Middle frontal gyrus (tissue), 1 donor: ENCODE measurements around the gene ACY1.

Experiments
- DNase-seq: peaks from one replicate; pipeline ENCODE4 v3.0.0-alpha.2; 2015; ENCODE audit warnings: low spot score; ENCODE audit errors: extremely low spot score

ACY1 gene

DNA sequence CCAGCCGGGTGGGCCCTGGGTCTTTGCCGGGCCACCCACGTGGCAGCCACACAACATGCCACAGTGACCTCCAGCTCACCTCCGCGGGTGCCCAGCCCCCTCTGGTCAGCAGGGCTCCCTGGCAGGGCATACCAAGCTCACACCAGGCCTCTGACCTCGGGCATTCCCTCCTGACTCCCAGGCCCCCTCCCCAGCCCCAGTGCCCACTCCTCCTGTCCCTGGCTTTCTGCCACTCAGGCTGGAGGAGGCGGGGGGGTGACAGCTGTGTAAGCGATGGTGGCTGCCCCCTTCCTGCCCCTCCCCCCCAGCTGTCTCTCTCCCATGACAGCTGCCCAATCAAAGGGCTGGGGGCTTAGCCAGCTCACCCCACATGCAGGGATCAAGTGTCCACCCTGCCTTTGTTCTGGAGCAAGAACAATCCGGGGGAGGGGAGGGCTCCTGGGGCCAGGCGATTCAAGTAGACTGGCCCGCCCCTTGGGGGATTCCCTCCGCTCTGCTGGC lies 19.3 kb upstream of the ACY1 start:
- no peak for DNase-seq

DNA sequence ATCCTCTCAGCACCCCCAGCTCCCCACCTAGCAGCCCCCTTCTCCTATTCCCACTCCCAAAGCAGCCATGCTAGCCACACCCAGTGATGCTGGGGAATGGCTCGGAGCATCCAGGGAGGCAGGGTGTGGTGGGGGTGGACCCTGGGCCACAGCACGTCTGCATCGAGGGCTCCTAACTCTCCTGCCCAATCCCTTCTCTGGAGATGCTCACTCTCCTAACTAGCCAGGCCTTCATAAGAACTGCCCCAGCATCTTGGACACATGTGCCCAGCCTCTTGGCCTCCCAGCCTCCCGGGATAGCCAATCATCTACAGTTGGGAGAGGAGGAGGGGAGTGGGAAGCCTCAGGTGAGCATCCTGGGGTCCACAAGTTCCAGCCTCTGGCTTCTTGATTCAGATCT lies 18.8 kb upstream of the ACY1 start:
- no peak for DNase-seq

DNA sequence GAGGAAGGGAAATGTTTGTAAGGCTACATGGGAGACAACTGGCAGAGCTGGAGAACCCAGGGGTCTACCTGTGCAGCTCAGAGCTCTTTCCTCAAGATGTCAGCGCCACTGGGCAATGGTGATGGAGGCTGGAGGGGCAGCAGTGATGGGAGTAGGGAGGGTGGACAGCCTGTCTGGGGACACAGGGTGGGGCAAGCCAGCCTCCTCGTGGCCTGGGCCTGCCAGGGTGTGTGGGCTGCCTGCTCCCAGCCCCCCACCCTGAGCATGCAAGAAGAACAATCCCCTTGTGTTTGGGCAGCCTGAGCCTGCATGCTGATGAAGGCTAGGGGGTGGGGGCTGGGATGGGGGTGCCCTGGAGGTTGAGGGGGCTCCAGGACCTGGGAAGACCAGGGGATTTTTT lies 17.3 kb upstream of the ACY1 start:
- no peak for DNase-seq

DNA sequence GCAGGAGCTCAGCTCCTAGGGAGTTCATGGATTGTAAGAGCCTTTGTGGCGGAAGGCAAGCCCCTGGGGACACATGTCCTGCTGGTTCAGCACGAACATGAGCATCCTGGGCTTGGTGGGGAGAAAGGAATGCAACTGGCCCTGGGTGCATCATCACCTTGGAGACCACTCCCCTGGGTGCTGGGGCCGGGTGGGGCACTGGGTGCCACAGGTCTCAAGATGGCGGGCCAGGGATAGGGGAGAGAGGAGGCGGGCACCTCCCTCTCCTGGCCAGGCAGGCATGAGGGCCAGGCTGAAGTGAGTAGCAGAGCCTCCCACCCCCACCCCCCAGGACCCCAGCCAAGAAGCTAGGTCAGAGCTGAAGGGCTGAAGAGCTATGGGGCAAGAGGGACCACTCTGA lies 16.8 kb upstream of the ACY1 start:
- no peak for DNase-seq

DNA sequence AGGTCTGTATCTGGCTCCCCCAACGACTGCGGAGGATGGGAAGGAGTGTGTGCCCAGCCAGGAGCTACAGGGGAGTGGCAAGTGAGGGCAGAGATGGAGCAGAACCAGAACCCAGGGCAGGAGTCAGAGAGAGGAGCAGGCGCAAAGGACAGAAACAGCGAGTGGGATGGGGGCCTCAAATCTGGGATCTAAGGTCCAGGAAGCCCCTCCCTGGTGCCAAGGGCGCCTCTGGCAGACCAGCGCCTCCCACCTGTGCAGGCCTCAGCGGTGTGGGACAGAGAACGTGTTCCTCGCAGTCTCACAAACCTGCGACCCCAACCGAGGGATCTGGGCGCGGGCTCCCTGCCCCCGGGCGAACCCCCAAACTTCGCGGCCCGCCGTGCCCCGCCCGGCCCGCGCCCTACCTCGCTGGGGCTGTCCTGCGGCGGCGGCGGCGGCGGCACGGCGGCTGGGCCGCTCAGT lies 16.4 kb upstream of the ACY1 start:
- no peak for DNase-seq

DNA sequence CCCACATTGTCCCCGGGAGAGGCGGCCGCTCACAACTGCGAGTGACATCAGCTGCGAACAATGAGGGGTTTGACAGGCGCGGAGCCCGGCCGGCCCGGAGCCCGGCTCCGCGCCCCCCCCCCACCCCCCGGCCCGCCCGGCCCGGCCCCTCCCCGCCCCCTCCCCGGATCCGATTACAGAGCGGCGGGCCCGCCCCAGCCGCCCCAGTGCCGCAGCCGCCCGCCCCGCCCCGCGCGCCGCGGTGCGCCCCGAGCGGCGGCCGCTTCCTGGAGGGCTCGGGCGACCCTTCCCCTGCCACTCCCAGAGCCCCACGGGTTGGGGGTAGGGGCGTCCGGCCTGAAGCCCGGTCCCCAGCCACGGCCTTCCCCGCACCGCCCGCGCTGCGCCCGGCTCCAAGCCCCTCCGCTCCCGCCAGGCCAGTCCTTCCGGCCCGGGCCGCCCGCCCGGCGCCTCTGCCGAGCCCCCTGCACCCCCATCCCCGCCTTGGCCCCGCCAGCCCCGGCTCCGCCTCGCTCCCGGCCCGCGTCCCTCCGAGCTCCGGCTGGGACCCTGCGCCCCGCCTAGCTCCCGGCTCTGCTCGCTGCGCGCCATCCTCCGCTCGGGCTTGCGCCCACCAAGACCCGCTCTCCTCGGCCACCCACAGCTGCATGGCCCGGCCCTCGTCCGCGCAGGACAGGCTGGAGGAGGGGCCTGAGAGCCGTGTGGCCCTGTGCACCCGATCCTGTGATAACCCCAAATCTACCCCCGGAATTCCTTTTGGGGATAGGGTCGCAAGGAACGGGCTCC lies 15.8 kb upstream of the ACY1 start, which contains the start of gene PCBP4:
Gene PCBP4 (minus strand): TSS at position 71 of the 786 bp plus-strand sequence. CDS start 6,214 bp downstream, outside the sequence.
- DNase-seq, result peak; percentile 66

DNA sequence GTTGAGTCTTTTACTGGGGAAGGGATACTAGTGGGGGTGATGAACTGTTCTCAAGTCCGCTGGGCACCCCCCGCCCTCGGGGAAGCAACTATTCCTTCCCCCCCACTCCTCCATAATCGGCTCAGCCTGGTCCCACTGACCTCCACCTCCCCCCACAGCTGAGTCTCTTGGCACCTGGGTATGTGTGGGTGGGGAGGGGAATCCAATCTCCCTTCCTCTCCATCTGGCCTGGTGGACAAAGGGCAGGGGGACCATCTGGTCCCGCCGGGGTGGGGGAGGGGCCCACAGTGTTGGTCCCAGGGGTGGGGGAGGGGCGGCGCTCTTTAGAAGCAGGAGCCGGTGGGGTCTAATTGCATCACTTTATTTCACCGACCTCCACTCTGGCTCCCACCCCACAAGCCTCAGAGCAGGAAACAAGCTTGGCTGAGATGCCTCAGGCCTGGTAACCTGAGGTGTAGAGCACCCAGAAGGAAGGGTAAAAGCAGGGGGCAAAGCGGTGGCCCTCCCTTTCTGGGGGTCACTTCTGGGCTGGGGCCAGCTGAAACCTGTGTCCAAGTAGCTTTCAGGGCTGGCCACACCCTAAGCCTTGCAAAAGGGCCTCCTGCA lies 15.1 kb upstream of the ACY1 start:
- DNase-seq, result no peak

DNA sequence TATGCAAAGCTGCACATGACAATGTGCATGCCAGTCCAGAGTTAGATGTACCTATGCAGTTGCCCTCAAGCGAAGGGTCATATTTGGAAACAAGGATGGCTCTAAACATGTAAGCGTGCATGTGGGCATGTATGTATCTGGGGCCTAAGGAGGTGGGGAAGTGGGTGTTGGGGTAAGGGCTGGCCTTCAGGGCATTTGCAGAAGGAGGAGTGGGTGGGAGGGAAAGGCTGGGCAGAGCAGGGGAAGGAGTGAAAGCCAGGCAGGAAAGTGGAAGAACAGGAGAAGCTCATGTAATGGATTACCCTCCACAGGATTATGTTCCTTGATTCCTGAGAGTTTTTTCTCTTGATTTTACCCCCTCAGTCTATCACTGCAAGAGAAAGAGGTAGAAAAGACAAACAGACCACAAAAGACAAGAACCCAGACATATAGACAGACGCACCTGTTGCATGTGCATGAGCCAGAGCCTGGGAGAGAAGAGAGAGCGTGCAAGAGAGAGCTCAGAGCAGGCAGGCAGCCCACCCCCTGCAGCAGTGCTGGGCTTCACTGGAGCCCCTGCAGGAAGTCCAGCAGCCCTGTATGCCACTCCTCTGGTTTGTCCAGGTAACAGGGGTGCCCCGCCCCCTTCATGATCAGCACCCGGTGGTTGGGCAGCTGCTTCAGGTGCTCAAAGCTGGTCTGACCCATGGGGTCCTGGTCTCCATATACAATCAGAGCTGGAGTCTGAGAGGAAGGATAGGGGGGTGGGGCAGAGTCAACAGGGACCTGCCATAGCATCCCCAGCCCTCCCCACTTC lies 14.3 kb upstream of the ACY1 start:
- no peak for DNase-seq

DNA sequence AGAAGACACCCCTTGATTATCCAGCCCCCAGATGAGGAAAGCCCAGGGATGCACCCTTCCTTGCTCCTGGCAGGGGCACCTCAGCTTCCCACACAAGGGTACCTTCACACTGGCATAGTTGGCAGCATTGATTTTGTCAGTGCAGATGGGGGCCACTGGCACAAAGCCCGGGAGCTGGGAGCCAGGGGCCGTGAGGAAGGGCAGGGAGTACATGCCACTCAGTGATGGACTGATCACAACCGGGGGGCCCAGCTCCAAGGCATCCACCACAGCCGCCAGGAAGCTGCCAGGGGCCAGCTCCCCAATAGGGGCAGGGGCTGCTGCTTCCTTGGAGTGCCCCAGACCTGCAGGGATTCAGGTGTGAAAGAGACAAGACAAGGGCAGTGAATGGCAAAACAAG lies 13.5 kb upstream of the ACY1 start:
- DNase-seq, result no peak

DNA sequence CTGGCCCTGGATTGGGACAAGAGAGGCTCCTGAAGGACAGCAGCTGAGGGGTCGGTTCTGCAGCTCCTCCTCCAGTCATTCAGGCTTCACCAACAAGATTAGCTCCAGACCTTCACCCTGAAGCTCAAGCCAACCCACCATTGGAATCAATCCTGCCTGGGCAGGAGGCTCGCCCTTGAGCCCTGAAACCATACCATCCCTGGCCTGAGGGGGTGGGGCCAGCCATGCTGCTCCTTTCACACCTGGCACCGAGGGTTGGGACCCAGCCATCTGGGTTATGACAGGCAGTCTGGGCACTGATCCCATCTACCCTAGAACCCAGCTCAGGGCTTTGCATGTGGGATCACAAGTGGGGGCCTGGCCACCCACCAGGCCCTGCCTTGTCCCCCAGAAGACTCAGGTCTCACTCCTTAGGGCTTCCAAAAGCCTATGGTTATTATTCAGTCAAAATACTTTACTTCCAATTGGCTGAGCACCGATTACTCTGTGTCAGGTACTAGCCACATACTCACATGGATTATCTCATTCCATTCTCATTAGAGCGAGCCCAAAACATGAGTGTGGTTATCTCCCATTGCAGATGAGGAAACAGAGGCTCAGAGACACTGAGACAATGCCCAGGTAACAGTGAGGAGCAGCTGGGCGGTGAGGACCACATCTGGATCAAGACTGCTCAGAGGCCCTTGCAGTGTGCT lies 12.6 kb upstream of the ACY1 start:
- DNase-seq, result no peak

DNA sequence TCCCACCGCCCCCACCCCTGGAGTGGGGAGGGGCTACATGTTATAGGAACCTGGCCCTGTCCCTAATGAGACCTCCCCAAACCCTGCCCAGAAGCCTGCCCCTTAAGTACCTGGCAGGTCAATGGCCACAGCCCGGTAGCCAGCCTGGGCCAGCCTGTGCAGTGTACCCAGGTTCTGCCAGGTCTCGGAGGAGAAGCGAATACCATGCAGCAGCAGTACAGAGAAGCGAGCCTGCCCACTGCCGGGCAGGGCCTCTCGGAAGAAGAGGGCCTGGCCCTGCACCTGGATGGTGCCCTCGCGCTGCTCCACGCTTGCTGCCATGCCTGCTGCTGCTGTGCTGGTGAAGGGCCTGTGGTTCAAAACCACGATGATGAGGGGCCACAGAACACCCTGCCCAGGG lies 12.0 kb upstream of the ACY1 start:
- DNase-seq, result no peak

DNA sequence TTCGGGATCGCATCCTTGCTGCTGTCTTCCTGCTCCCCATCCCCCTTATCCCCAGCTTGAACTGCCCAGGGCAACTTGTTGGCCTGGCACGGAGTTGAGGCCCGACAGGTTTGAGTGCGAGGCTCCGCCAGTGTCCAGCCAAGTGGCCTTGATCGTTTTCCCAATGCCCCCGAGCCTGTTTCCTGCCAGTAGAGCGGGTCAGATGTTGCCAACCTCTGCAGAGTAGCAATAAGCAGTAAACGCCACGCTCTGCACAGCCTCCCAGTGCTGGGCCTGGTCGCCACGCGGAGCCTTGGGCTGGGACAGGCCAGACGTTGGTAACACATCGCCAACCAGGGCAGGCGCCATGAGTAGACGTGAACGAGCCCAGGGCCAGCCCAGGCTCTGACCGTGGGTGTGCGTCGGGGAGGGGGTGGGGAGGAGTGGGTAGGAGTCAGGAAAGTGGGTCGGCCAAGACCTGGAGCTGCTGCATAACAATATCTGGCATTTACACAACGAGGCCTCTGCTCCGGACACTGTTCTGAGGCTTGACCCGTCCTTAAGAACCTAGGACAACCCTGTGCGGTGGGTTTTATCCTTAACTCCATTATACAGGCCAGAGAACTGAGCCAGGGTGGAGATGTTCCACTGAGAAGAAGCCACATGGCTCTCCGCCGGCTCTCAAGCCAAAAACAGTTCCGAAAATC lies 8.9 kb upstream of the ACY1 start:
- DNase-seq, result no peak

DNA sequence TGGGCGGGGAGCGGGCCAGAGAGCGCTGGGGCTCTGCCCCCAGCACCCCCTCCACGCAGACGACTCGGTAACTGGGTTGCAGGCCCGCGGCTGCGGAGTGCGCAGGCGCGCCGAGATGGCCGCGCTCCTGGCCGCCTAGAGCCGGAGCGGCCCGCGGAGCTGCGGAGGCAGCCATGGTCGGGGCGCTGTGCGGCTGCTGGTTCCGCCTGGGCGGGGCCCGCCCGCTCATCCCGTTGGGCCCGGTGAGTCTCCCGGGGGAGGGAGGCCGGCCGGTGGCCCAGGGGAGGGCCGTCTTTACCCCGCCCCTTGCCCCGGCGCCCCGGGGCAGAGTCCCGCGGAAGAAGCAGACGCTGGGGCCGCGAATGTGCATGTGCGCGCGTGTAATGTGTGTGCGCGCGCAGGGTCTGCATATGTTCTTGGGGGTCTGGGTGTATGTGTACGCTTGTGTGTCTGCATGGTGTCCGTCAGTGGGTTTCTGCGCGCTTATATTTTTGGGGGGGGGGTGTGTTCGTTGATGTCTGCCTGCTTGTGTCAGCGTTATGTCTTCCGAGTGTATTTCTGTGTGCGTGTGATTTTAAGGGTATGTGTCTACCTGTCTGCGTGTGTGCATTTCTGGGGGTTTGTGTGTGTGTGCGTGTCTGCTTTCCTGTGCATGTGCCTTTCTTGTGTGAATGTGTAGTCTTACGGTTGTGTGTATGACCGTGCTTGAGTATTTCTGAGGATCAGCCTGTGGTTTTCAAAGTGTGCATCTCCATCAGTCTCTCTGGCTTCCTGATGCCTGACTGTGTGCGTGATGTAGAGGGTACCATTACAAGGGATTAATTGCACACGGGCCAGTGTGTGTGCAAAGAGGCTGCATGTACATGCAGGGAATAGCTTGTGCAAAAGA lies 8.1 kb upstream of the ACY1 start, which contains the start of gene ABHD14A:
Gene ABHD14A (plus strand): TSS at position 102 of the 889 bp plus-strand sequence. CDS start 72 bp downstream, at position 174.
- DNase-seq, result peak; percentile 54

DNA sequence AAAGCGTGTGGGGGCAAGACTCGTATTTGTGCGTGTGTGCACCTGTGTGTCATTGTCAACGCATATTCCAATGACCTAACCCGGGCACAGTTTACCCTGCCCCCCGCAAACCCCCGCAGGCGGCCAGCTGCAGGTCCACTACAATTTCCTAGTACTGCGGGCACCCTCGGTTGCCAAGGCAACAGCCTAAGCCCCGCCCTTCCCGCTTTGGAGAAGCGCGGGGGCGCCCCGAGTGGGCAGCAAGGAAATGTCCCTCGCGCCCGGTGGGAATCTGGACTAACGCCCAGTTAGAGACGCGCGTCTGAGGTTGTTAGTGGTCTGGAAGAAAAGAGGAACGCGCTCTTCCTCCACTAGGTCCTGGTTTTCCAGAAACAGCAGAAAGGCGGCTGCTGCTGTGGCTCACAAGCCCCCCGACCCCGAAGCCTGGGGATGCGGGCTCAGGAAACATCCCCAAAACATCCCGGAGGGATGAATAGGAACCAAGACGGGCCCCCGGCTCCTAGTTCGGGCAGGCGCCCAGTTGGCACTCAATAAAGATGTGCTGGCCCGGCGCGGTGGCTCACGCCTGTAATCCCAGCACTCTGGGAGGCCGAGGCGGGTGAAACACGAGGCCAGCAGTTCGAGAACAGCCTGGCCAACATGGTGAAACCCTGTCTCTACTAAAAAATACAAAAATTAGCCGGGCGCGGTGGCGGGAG lies 7.3 kb upstream of the ACY1 start:
- peak; percentile 82 for DNase-seq

DNA sequence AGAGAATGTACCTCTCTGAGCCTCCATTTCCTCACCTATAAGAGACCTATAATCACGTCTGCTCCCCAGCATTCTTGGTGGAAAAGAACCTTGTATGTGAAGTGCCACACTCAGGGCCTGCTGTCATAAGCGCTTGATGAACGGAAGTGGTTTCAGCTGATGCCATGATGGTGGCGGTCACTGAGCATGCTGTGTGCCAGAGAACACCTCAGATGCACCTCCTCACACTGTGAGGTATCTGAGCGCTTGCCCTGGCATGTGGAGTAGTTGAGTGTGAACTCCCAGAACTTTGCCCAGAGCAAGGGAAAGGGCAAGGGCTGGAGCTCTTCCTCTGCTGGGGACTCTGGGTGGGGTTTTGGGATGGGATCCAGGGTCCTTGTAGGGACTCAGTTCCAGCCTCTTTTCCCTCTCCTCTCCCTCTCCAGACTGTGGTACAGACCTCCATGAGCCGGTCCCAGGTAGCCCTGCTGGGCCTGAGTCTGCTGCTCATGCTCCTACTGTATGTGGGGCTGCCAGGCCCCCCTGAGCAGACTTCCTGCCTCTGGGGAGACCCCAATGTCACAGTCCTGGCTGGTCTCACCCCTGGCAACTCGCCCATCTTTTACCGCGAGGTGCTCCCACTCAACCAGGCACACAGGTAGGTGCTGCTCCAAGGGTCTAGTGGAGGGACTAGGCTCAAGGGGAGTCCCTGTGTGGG lies 5.7 kb upstream of the ACY1 start:
- DNase-seq, result no peak

DNA sequence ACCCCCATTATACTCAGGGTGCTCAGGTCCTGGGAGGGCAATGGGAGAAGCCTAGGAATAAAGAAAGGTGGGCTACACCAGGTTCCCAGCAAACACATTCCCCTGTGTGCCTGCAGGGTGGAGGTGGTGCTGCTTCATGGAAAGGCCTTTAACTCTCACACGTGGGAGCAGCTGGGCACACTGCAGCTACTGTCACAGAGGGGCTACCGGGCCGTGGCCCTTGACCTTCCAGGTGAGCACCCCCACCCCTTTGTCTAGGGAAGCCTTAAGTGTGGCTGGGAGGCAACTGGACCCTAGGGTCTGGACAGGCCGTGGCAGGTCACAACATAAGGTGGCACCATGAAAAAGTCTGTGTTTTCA lies 5.2 kb upstream of the ACY1 start:
- DNase-seq, result no peak

DNA sequence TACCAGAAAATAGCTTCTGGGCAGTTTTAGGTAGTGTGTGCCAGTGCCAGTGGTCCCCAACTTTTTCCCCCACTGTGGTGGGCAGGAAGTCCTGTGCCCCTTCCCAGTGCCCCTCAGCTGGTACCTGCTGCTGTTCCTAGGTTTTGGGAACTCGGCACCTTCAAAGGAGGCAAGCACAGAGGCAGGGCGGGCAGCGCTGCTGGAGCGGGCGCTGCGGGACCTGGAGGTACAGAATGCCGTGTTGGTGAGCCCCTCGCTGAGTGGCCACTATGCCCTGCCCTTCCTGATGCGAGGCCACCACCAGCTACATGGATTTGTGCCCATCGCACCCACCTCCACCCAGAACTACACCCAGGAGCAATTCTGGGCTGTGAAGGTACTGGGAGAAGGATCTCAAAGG lies 3.1 kb upstream of the ACY1 start:
- no peak for DNase-seq

DNA sequence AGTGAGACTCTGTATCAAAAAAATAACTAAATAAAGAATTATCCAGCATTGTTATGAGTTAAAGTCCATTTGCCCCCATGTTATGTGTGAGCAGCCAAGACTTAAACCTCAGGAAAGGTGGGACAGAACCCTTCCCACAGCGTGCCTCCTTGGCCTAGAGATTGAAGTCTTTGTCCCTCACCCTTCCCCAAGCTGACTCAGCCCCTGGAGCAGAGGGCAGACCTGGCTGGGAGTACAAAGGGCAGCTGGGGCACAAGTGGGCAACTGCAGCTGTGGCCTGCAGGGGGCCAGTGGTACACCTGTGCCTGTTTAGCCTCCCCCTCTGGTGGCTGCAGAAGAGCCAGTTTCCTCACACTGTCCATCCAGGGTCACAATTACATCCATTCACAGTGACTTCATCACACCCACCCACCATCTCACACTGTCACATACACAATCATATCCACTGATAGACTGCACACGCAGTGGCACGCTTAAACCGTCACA lies 940 bp upstream of the ACY1 start:
- DNase-seq, result no peak
